Endothelial cell of umbilical vein (primary cell): ENCODE data around the gene SLC6A20. TPM values are rescaled to one million over a fixed set of nuclear protein-coding genes. Genes with fewer than 3 reads are reported as not detected.

Experiments used
- BruUV-seq: library from RNA; stranded (reverse); fragments of 400-500 nt; replicated peaks from 2 replicates; lab custom pipeline; 2021; lab: Mats Ljungman, UMichigan
- CTCF ChIA-PET: fragments of 300-600, 350-600 bp; sonication (Branson Sonifier 250); formaldehyde crosslinking; loops from one replicate; lab custom pipeline; 2021; ENCODE audit warnings: antibody characterized with exemption, inconsistent platforms; lab: Charles Lee
- POLR2A ChIA-PET: fragments of 300-600, 350-600 bp; sonication (Branson Sonifier 250); formaldehyde crosslinking; loops from one replicate; lab custom pipeline; 2021; ENCODE audit warnings: antibody characterized with exemption, inconsistent platforms; lab: Charles Lee
- DNase-seq: peaks from one replicate; pipeline ENCODE4 v3.0.0-alpha.2; 2011; ENCODE audit warnings: low read depth, low spot score
- FAIRE-seq: peaks from 2 replicates; lab custom pipeline; 2011; peaks lifted over from hg19 to GRCh38; lab: Jason Lieb, UNC
- H2AFZ ChIP-seq: 2 replicates; pipeline ENCODE4 v1.6.0; 2012; ENCODE audit warnings: low read depth, low read length, control low read depth, inconsistent platforms
- H3K27ac ChIP-seq: 2 replicates; pipeline ENCODE4 v1.5.1; 2011; ENCODE audit warnings: low read depth, mild to moderate bottlenecking, control low read depth, low read length, moderate library complexity; ENCODE audit not compliant: insufficient read depth
- H3K27me3 ChIP-seq, 2 experiments: 2 replicates each; pipeline versions ENCODE4 v1.6.0 to v1.6.1; 2011; ENCODE audit warnings: low read length in 2 of 2, mixed read lengths in 1 of 2; ENCODE audit not compliant: control insufficient read depth in 2 of 2, insufficient read depth in 2 of 2
- H3K36me3 ChIP-seq, 2 experiments: 2 replicates in 1 of 2; 3 replicates in 1 of 2; pipeline ENCODE4 v1.5.1; 2011; ENCODE audit warnings: low read length in 2 of 2, mild to moderate bottlenecking in 1 of 2, moderate library complexity in 1 of 2; ENCODE audit not compliant: control insufficient read depth in 2 of 2, insufficient read depth in 2 of 2; ENCODE audit errors: extremely low read depth in 1 of 2
- H3K4me1 ChIP-seq: 3 replicates; pipeline ENCODE4 v1.5.1; 2011; ENCODE audit warnings: mild to moderate bottlenecking, low read length; ENCODE audit not compliant: control insufficient read depth, insufficient read depth; ENCODE audit errors: extremely low read depth
- H3K4me2 ChIP-seq: 2 replicates; pipeline ENCODE4 v1.6.1; 2011; ENCODE audit warnings: low read length, control low read depth, mixed read lengths; ENCODE audit not compliant: insufficient read depth
- H3K4me3 ChIP-seq, 3 experiments: fragments of 200-600 bp in 1 of 3; sonication (generic), shearing (Covaris generic) in 1 of 3; replicated peaks in 1 of 3; 2 replicates each; pipeline ENCODE4 v1.5.1; 2011 to 2016; ENCODE audit warnings: control low read depth in 3 of 3, low read length in 3 of 3, mild to moderate bottlenecking in 2 of 3, inconsistent platforms in 1 of 3, low read depth in 1 of 3, moderate library complexity in 1 of 3; ENCODE audit not compliant: insufficient read depth in 1 of 3
- H3K79me2 ChIP-seq: 2 replicates; pipeline ENCODE4 v1.6.0; 2012; ENCODE audit warnings: low read length, inconsistent platforms; ENCODE audit not compliant: control insufficient read depth, insufficient read depth
- H3K9ac ChIP-seq: replicated peaks from 2 replicates; pipeline ENCODE3; 2011; ENCODE audit warnings: low read length, control low read depth; ENCODE audit not compliant: insufficient read depth; ENCODE audit errors: extremely low read depth
- H3K9me1 ChIP-seq: replicated peaks from 3 replicates; pipeline ENCODE4 v1.6.0; 2011; ENCODE audit warnings: mild to moderate bottlenecking, low read length; ENCODE audit not compliant: control insufficient read depth, insufficient read depth; ENCODE audit errors: extremely low read depth
- H3K9me3 ChIP-seq: replicated peaks from 2 replicates; pipeline ENCODE4 v1.5.1; 2012; ENCODE audit warnings: low read length, inconsistent platforms; ENCODE audit not compliant: control insufficient read depth, insufficient read depth
- H4K20me1 ChIP-seq: replicated peaks from 2 replicates; pipeline ENCODE3; 2011; ENCODE audit warnings: mild to moderate bottlenecking, low read length; ENCODE audit not compliant: control insufficient read depth, insufficient read depth; ENCODE audit errors: extremely low read depth
- EZH2 ChIP-seq: IDR thresholded peaks from 2 replicates; pipeline ENCODE4 v1.6.1; 2012; ENCODE audit warnings: borderline replicate concordance, low read depth, mild to moderate bottlenecking, moderate library complexity, low read length, inconsistent platforms; ENCODE audit not compliant: severe bottlenecking
- FOS ChIP-seq: IDR thresholded peaks from 2 replicates; pipeline ENCODE4 v1.6.1; 2011; ENCODE audit warnings: mild to moderate bottlenecking, low read length, moderate library complexity, borderline replicate concordance; ENCODE audit not compliant: insufficient read depth
- GATA2 ChIP-seq: IDR thresholded peaks from 2 replicates; pipeline ENCODE4 v1.7.0; 2011; ENCODE audit warnings: low read depth, mild to moderate bottlenecking, moderate library complexity, mixed read lengths, low read length; ENCODE audit not compliant: insufficient read length, insufficient read depth
- JUN ChIP-seq: IDR thresholded peaks from 2 replicates; pipeline ENCODE4 v1.6.1; 2011; ENCODE audit warnings: borderline replicate concordance, low read depth; ENCODE audit not compliant: insufficient read length, insufficient read depth
- MYC ChIP-seq: IDR thresholded peaks from one replicate; pipeline ENCODE4 v1.6.1; 2011; ENCODE audit warnings: mild to moderate bottlenecking, low read depth, low read length
- POLR2A ChIP-seq: IDR thresholded peaks from 2 replicates; pipeline ENCODE4 v1.6.1; 2012; ENCODE audit warnings: low read depth, mild to moderate bottlenecking, control low read depth, low read length
- POLR2AphosphoS5 ChIP-seq: IDR thresholded peaks from 2 replicates; pipeline ENCODE4 v1.6.1; 2012; ENCODE audit warnings: low read depth, mild to moderate bottlenecking, control low read depth, low read length, moderate library complexity; ENCODE audit not compliant: insufficient read depth
- dilution Hi-C: fragments of 300-500 bp; cut with MboI; formaldehyde crosslinking; loops from one replicate; pipeline ENCODE4 v1.15.0; 2019; ENCODE audit warnings: low sequenced_read_pairs; ENCODE audit not compliant: extremely low pct_ligation_motif_present
- intact Hi-C: fragments of 100-400 bp; cut with micrococcal nuclease; formaldehyde crosslinking; loops from one replicate; pipeline ENCODE4 v1.10.0; 2022
- polyA plus RNA-seq, 4 experiments: library from polyadenylated mRNA; depleted of rRNA in 3 of 4; stranded (reverse) in 3 of 4; unstranded in 1 of 4; fragments of >200 nt; gene quantifications; 2 replicates each; pipeline versions ENCODE4 v1.2.1 to v1.2.3, GENCODE V29; 2011 to 2012; ENCODE audit warnings: missing spikeins in 1 of 4
- total RNA-seq: library from RNA; stranded (reverse); gene quantifications from 2 replicates; pipeline ENCODE4 v1.2.3, GENCODE V29; 2021
- TF ChIP-seq, protein P1 (sequence below), 2 donors: IDR thresholded peaks; 1 replicate in 1 of 2; 2 replicates in 1 of 2; pipeline ENCODE4 v1.5.1; 2011; ENCODE audit warnings: low read length in 2 of 2, mild to moderate bottlenecking in 2 of 2, moderate library complexity in 2 of 2, control low read depth in 1 of 2, inconsistent platforms in 1 of 2, low read depth in 1 of 2; ENCODE audit not compliant: insufficient read depth in 1 of 2; ENCODE audit errors: extremely low read depth in 1 of 2
- TF ChIP-seq, protein P2 (sequence below): IDR thresholded peaks from 2 replicates; pipeline ENCODE4 v1.6.1; 2011; ENCODE audit not compliant: insufficient read depth, insufficient read length

Gene SLC6A20
- total and polyA plus RNA-seq, 2 donors (not counting 3 experiments of a cell fraction or from before 2014, with no cell fraction given) = not detected

DNA sequence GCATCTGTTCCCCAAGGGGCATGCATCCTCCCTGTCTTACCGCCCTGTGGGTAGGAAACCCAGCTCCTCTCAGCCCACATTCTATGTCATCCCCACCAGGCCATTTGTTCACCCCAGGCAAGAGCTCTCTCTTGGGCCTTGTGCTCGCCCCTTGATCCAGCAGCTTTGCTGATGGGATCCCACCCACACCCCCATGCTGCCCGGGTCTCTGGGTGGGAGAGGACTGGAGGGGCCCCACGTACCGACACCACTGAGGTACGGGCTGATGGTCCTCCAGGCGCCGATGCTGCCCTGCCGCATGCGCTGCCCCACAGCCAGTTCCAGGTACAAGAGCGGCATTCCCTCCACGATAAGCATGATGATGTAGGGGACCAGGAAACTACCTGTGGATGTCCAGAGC is 14.5 kb downstream of the SLC6A20 start:
- ChIA-PET POLR2A (no interaction called here), CTCF (no interaction called here)
- H3K9me3 ChIP-seq = no peaks in the 10 kb centered on the region
- DNase-seq (no peak), FAIRE-seq (no peak)
- H3K9me1 ChIP-seq = no peaks in the 10 kb centered on the region
- no TSS peak for BruUV-seq
- no peaks in the 10 kb centered on the region for H3K4me1 ChIP-seq
- H3K27ac ChIP-seq = no peak overlapping the region
- TF ChIP-seq EZH2 (no peak), FOS (no peak), GATA2 (no peak), POLR2A (no peak), POLR2AphosphoS5 (no peak), MYC (no peak), JUN (no peak)
- TF ChIP-seq, protein P1, sequence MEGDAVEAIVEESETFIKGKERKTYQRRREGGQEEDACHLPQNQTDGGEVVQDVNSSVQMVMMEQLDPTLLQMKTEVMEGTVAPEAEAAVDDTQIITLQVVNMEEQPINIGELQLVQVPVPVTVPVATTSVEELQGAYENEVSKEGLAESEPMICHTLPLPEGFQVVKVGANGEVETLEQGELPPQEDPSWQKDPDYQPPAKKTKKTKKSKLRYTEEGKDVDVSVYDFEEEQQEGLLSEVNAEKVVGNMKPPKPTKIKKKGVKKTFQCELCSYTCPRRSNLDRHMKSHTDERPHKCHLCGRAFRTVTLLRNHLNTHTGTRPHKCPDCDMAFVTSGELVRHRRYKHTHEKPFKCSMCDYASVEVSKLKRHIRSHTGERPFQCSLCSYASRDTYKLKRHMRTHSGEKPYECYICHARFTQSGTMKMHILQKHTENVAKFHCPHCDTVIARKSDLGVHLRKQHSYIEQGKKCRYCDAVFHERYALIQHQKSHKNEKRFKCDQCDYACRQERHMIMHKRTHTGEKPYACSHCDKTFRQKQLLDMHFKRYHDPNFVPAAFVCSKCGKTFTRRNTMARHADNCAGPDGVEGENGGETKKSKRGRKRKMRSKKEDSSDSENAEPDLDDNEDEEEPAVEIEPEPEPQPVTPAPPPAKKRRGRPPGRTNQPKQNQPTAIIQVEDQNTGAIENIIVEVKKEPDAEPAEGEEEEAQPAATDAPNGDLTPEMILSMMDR (IDR thresholded peaks at IDR 0.05; ENCODE audit: extremely low read depth in 1 of 2, insufficient read depth in 1 of 2, low read depth in 1 of 2, low read length in 2 of 2) = no peak
- TF ChIP-seq, protein P2, sequence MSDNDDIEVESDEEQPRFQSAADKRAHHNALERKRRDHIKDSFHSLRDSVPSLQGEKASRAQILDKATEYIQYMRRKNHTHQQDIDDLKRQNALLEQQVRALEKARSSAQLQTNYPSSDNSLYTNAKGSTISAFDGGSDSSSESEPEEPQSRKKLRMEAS = no peak
- no peak overlapping the region for H3K4me2 ChIP-seq
- intact Hi-C loops (no loop called here), dilution Hi-C loops (no loop called here)
- no peak overlapping the region for H3K4me3 ChIP-seq
- H3K79me2 ChIP-seq = no peaks in the 10 kb centered on the region
- peaks cover 3 to 14% of the 10 kb centered on the region in 2 experiments for H3K27me3 ChIP-seq
- no peaks in the 10 kb centered on the region for H3K36me3 ChIP-seq
- no peak overlapping the region for H2AFZ ChIP-seq
- no peak overlapping the region for H3K9ac ChIP-seq
- no peaks in the 10 kb centered on the region for H4K20me1 ChIP-seq
